ENCODE data around the gene HOXC4.
"Not testable (repeated sequence)": the region's sequence is repeated elsewhere in the genome, so short reads cannot be mapped to it uniquely, and the experiment has no call there.

HOXC4 gene

DNA sequence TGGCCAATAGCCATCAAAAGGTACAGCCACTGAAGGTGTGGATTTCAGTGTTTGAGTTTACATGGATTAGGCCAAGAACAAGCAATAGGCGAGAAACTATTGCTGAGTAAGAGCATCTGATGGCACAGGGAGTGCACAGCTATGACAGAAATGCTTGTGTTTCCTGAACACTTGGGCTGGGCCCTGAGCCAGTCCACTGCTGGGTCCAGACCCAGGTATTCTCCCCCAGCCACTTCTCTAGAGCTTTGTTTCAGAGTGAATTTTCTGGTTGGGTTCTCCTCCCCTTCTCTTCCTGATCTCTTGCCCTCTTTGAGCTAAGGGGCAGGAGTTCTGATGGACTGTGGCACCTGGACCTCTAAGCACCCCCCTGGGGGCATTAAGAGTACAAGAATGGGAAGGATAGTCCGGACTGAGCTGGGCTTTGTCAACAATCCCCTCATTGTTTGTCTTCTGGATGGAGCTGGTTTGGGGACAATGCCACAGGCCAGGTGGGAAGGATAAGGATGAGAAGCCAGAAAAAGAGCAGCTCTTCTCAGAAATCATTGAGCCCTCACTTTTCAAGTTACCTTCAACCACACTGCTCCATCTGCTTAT, 12.4 kb upstream of the HOXC4 start:
- DNase-seq, result no peak

DNA sequence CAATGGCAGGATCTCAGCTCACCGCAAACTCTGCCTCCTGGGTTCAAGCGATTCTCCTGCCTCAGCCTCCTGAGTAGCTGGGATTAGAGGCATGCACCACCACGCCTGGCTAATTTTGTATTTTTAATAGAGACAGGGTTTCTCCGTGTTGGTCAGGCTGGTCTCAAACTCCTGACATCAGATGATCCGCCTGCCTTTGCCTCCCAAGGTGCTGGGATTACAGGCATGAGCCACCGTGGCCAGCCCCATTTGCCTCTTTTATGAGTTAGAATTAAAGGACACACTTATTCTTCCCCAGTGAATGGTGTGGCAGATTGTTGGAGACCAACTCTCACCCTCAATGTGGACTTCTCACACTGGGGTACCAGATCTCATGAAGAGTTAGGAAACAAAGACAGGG, 11.6 kb upstream of the HOXC4 start:
- DNase-seq, result not testable (repeated sequence)

GRCh38 chr12:54042970-54043853, 10.4 kb upstream of the HOXC4 start:
- DNase-seq, result no peak

- DNase-seq, result no peak
Measured at GRCh38 chr12:54044425-54045103, 9.1 kb upstream of the HOXC4 start.

DNA sequence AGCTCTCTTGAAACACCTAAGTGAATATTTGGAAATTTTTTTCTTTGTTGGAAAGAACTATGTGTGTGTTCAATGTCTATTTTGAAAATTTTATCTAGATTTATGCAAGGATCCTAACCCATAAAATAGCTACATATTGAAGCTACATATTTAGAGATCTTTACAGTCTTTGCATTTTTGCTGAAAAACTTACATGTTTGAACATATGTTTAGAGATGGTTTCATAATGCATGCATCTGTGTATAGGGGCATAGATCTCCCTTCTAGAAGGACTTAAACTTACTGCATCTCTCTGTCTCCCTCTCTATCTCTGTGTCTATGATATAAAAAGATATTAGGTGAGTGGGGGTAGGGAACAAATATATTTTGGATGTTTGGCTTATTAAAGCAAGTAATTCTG, 8.2 kb upstream of the HOXC4 start:
- no peak for DNase-seq

DNA sequence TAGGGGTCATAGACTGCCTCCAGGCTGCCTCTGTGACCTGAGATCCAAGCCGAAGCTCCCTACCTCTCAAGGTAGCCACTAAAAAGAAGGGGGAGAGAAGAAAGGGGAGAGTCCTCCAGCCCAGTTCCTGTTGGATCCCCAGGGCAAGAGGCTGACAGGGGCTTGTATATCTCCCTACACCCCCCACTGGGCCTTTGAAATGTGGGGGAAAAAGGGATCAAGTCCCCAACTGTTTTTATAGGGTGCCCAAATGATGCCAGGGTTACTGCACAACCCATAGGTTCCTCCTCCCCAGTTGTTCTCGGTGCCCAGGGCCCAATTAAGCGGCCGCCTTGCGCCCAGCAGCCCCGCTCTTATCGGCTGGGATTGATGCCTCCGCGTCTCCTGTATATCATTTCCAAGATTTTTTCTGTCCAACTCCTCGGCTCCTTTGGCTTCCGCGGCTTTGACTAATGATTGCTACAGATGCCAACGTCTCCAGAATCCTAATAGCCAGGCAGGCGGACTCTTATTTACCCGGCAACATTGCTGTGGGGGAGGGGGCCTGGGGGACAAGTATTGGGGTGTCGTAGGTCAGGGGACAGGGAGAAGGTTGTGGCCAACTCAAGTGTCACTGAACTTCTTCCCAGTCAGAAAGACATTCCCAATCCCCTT, 7.6 kb upstream of the HOXC4 start:
- no peak for DNase-seq

GRCh38 chr12:54046809-54047159, 6.9 kb upstream of the HOXC4 start:
- no peak for DNase-seq

DNA sequence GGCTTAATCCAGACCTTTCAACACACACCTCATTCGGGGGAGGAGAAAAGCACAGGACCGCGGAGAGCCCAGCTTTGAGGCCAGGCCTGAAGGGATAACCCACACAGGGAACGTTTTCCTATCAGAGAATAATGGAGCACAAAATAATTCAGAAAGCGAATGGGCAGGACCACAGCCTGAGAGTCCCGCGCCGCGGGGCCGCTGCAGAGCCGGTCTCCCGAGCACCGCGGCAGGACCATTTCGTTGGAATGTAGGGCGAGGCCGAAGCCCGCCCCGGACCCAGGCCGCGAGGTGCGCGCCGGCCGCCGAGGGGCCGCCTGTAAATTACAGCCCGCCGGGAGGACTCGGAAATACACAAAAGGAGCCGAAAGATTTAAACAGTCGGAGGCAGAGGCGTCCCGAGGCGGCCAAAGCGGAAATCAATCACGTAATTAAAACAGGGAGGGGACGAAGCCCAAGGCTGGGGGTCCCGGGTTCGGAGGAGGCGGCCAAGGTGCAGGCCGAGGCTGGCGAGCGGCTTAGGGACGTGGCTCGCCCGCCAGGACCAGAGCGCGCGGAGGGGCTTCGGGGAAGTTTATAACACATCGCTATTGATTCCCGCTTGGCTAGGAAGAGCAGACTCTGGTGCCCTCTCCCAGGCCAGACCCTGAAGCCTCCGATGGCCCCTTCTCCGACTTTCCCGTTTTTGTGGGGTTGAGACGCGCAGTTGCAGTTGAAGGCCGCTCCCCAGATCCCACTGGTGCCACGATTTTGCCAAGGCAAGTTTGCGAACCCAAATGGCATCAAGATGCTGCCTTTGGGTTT, 6.3 kb upstream of the HOXC4 start:
- no peak for DNase-seq

GRCh38 chr12:54047964-54048303, 5.7 kb upstream of the HOXC4 start:
- no peak for DNase-seq

DNA sequence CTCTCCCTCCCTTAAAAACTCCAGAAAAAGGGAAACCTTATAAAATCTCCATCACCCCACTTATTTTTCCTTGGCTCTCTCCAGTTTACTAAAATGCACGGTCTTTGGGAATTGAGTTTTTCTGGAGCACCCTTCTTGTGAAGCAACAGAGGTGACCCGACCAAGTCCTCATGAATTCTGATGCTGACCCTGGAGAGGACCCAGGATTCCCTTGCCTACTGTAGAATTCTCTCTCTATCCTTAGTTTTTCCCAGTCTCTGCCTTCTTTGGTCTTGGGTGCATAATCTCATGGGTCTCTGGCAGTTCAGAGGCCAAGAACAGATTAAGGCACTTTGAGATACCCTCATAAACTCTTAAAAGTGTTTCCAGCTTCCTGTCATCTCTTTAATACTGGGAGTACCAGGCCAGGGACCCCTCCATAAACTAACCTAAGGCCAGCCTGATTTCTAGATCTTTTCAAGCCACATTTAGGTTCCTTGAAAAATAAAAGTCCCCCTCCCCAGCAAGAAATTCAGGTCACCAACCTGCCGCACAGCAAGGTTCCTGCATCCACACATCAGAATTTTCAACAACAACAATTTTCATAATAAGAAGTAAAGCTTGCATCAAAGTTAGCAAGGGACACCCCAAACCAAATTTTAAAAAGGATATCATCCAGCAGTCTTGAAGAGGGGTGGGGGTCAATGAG, 5.1 kb upstream of the HOXC4 start:
- DNase-seq, result no peak

- DNase-seq, result no peak
Measured at GRCh38 chr12:54049108-54049507, 4.5 kb upstream of the HOXC4 start.

GRCh38 chr12:54050482-54050810, 3.2 kb upstream of the HOXC4 start:
- no peak for DNase-seq

GRCh38 chr12:54051026-54051842, 2.4 kb upstream of the HOXC4 start:
- DNase-seq, result no peak

- DNase-seq, result no peak
Measured at GRCh38 chr12:54051874-54052437, 1.7 kb upstream of the HOXC4 start.

GRCh38 chr12:54052438-54053002, 1.1 kb upstream of the HOXC4 start:
- no peak for DNase-seq

DNA sequence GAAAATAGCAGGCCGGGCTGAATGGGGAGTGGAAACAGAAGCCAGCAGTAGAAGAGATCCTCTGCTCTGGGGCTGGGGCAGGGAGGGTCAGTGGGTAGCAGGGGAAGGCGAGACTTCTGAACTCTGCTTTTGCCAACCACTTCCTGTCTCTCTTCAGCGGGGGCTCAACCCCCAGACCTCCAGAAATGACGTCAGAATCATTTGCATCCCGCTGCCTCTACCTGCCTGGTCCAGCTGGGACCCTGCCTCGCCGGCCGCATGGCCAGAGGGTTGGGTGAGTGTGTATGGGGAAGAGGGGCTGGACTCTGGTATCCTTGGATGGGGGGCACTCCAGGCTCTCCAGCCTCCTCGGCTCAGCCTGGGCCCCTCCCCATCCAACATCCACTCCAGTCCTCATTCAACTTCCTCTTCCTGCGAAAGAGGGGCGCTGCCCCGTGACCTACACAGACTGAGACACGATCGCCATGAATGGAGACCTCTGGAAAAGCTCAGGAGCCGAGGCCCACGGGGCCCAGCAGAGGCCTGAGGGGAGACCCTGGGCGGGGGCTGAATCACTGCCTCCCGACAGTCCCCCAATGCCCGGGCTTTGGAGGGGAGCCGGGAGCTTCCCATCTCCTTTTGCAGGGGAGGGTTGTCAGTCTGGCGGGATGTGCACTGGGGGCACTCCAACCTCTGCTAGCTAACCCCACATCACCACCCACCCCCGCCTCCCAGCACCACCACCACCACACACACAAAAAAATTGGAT, 458 bp upstream of the HOXC4 start:
- no peak for DNase-seq

GRCh38 chr12:54054742-54055194, 1.1 kb downstream of the HOXC4 start:
- DNase-seq, result no peak

GRCh38 chr12:54055552-54055951, 1.9 kb downstream of the HOXC4 start:
- no peak for DNase-seq

GRCh38 chr12:54056110-54056509, 2.5 kb downstream of the HOXC4 start:
- DNase-seq, result no peak
